AG10803 (cell line): ENCODE measurements around the gene CCDC187.
A peak's percentile ranks its signal among the peaks of the same experiment; 100 is the strongest.

ENCODE experiments used
- DNase-seq: peaks from one replicate; pipeline ENCODE4 v3.0.0; 2010; ENCODE audit warnings: low read depth
- H3K4me3 ChIP-seq: 2 replicates; pipeline ENCODE4 v1.5.1; 2011; ENCODE audit warnings: mild to moderate bottlenecking, low read length, control low read depth
- CTCF ChIP-seq: conservative IDR thresholded peaks from 2 replicates; pipeline ENCODE4 v1.5.1; 2011; ENCODE audit warnings: mild to moderate bottlenecking, low read length, control low read depth, inconsistent platforms

CCDC187 gene

GRCh38 chr9:136329636-136330405 lies 25.9 kb upstream of the CCDC187 start:
- no peak for DNase-seq
- no peak for TF ChIP-seq CTCF
- H3K4me3 ChIP-seq = peak overlapping the region; percentile 91

- TF ChIP-seq CTCF = no peak
- peak overlapping the region; percentile 91 for H3K4me3 ChIP-seq
- DNase-seq = no peak
Observed at GRCh38 chr9:136329211-136329627, 25.3 kb upstream of the CCDC187 start.

- H3K4me3 ChIP-seq = peak overlapping the region; percentile 91
- DNase-seq = peak; percentile 54
- TF ChIP-seq CTCF = no peak
Observed at GRCh38 chr9:136328622-136329041, 24.7 kb upstream of the CCDC187 start.

- DNase-seq = no peak
- TF ChIP-seq CTCF = no peak
- peak overlapping the region; percentile 91 for H3K4me3 ChIP-seq
Observed at GRCh38 chr9:136328011-136328621, 24.2 kb upstream of the CCDC187 start.

- no peak for TF ChIP-seq CTCF
- peak; percentile 57 for DNase-seq
- H3K4me3 ChIP-seq = peak within 1 kb of the TSS; percentile 91
Observed at GRCh38 chr9:136327304-136327974, 23.5 kb upstream of the CCDC187 start, which contains the start of gene GPSM1. Gene GPSM1 (plus strand): TSS chr9:136327539. CDS start chr9:136327696, 157 bp downstream.

- TF ChIP-seq CTCF = no peak
- H3K4me3 ChIP-seq = peak overlapping the region; percentile 45
- DNase-seq = no peak
Observed at GRCh38 chr9:136326761-136327303, 22.9 kb upstream of the CCDC187 start.
